T-helper 1 cell (primary cell): ENCODE measurements around the gene UBL3.

Experiments used
- DNase-seq, 5 donors: peaks; one replicate each; pipeline ENCODE4 v3.0.0-alpha.2; 2012 to 2020

UBL3 gene

DNA sequence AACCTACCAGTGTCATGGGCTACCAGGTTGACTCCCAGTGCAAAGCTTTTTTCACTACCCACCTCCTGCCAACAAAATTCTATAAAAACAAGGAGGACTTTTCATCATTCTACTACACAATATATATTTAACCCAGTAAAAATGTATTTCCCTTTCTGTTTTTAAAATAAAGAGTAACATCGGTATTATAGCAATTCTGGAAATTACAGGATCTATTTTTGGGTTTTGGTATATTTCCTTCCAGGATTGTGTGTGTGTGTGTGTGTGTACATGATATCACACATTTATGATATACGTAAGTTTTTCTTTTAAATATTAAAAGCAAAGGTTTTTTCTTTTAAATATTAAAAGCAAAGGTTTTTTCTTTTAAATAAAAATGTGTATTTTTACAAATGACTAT is 6.0 kb upstream of the UBL3 start:
- no peak for DNase-seq

DNA sequence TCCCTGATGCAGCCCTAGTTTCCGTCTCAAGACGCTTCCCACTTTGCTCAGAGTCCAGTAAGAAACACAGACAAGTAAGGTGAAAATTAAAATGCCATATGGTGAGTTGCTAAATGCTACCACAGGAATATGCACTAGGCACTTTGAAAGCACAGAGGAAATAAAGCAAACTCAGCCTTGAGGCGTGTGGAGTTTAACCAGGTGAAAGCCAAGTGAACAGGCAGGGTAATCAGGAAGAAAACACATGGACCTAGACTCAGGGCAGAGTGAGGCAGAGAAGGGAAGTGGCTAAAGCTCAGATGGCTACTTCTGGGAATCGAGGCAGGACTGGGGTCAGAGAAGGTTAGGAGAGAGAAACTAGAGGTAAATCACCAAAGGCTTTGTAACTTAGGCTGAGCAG is 5.4 kb upstream of the UBL3 start:
- DNase-seq, result no peak

DNA sequence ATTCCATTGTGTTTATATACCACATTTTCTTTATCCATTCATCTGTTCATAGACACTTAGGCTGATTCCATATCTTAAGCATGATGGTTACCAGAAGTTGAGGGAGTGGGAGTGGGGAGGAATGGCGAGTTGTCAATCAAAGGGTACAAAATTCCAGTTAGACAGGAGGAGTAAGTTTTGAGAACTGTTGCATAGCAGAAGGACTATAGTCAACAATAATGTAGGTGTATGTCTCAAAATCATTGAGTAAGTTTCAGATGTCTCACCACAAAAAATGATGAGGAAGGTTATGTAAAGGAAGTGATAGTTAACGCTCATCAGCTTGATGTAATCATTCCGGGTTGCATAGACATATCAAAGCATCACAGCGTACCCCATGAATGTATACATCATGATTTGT is 4.6 kb upstream of the UBL3 start:
- DNase-seq, result no peak

DNA sequence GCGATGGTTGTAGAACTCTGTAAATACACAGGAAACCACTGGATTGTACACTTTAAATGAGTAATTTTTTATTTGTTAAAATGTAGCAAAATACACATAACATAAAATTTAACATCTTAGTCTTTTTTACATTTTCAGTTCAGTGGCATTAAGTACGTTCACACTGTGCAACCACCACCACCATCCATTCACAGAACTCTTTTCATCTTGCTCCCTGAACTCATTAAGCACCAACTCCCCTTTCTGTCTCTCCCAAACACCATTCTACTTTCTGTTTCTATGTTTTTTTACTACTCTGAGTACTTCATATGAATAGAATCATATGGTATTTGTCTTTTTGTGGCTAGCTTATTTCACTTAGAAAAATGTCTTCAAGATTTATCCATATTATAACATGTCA is 2.7 kb upstream of the UBL3 start:
- no peak for DNase-seq

DNA sequence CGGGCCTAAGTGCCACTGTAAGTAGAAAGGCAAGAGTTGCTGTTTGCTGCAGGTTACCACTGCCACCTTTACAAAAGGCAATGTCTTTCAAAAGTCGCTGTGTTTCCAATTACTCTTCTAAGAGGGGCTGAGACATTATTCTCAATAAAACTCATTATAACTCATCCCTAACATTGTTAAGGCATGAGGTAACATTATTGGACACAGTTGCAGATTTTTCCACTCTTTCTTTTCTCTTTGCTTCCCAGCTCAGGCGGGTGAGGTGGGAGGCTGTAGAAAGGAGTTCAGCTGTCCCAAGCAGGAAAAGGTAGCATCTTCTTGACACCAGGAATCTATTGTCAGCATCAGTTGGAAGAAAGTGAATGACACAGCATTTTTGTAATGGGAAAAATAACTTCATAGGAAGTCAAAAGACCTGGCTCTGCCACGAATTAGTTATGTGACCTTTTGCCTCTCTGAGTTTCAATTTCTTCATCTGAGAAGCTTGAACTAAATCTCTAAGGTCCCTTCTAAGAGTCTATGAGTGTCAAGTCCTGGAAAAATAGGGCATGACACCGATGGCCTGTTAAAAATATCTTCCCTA is 2.1 kb upstream of the UBL3 start:
- no peak for DNase-seq

DNA sequence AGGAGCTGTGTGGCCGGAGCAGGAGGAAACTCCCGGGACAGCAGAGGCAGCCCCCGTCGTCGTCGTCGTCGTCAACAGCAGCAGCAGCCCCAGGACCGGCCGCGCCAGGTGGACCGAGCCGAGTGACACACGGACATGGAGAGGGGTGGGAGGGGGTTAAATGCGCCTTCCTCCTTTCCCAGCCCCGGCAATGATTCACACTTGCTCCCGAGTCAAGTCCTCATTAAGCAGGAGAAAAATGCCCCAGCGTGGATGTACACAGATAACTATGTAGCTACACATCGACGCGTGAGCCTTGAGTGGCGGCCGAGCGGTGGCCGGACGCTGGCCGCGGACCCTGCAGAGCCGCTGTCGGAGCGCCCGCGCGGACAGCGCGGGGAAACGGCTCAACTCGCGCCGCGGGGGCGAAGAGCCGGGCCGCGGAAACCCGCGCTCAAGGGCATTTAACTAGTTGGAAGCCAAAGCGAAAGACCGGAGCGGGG is 645 bp downstream of the UBL3 start:
- DNase-seq, result peak in 4 of 5 donors; percentile 9 to 25 (median 18)

DNA sequence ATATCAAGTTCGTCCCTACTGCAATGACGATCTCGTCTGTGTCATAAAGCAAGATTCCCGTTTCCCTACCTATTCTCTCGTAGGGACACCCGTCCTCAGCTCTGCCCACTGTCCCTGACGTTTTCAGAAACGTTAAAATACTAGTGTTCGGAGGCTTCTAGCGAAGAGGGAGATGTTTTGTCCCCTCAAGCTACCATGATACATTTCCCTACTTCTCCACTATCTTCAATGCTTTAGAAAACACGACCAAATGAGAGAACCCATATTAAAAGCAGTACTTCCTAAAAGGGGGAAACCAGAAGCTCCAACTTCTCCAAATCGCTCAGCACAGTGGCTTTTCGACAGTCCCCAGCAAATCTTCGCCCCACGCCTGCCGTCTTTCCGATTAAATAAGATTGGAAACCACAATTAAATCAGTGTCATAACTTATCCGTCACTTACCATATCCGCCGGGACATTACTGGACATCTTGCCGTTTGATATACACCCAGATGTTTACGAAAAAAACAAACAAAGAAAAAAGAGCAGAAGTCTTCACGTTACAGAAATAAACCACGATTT is 1.3 kb downstream of the UBL3 start:
- DNase-seq, result peak in 3 of 5 donors; percentile 10 to 31 (median 21)

DNA sequence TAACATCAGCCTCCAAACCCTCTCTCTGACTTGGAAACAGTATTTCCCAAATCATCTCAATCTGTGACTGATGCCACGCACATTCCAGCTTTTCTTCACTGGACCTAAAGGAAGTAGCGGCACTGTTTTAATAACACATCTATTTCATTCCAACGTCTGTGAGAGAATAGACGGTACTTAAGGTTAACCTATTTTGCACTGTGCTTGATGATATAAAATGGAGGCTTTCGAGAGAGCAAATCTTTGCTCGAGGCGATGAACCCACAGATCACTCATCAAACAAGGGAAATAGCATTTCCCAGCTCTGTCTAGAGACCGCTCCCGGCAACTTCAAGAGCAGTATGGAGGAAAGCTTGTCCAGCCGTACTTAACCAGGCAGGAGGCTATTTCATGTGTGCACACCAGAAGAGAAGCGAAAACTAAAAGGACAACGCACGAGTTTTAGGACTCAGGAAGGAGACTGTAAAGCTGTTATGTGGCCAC is 2.9 kb downstream of the UBL3 start:
- peak in 1 of 5 donors; percentile 8 for DNase-seq

DNA sequence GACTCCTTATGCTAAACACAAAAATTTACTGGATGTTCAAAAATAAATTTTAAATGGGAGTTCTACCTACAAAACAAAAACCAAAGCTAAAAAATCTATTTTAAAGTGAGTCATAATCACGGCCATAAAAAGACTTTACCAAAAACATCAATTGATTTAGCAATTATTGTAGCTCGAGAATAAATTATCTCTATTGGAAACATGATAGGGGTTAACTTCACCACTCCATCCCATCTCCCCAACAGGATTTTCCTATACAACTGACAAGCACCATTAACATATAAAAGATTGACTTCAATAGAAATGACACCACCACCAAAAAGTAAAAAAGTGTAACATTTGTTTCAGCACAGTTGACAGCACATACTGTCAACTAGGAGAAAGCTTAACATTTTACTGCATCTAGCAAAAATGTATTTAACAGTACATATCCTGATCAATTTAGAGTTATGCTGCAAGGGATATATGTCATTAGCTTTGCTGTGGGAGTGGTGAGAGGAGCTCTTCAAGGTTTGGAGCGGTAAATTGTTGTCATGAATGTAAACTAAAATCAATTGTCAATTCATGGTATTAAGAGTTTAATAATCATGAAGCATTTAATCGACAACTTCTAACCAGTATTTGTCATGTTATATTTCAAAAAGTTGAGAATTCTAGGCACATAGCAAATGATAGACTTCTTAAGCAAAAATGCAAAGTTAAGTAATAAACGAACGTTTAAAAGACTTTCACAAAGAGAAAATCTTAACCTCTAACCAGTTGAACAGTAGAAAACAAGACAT is 3.8 kb downstream of the UBL3 start:
- DNase-seq, result no peak

DNA sequence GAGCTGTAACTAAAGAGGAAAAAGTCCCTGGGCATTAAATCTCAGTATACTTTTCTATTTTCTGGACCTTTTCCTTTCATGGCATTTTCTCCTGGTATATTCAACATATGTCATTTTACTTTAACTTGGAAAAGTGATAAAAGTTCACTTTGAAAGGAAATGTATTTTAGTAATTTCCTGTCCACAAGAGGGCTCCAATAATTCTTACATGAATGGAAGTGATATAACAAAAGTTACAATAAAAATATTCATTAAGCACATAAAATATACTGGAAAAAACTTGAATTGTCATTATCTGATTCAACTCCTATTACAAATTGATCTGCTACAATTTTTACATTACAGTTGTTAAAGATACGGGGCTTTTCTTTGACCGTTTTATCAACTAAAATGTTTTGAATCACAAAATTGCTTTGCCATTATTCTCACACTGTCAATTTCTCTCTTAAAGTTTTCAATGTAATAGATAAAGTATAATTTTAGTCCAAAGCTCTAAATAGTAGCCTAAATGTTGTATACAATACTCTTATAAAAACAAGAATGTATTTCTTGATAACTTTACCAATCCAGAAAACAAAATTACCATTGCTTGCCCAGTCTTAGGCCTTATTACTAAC is 4.9 kb downstream of the UBL3 start:
- DNase-seq, result no peak

DNA sequence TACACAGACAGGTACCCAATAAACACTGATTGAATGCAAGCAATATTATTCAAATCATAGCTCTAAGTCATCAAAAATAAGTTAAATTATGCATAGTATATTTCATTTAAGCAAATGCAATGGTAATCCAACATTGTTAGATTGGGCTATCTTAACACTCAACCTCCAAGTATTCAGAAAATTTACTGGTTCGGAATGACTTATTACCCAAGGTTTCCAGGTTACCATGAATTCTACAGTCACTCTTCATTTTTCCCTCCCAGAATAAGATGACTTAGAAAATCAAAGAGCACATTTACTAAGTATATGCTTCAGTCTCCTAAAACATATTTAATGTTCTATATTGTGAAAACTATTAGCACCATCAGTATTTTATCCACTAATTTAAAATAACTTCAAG is 6.0 kb downstream of the UBL3 start:
- DNase-seq, result no peak

DNA sequence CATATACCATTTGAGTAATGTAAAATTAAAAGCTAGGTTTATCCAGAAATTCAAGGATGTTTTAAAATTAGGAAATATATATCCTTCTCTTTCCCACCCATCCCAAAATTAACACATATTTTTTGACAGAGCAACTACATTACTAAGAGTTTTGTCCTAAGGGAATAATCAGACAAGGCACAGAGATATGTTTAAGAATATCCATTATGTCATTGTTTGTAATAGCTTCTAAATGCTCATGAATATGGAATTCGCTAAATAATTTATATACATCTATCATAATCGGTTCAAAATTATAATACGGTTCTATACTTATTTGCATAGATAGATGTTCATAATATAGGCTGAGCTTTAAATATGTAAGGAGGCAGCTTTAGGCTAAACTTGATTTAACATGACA is 9.8 kb downstream of the UBL3 start:
- no peak for DNase-seq

DNA sequence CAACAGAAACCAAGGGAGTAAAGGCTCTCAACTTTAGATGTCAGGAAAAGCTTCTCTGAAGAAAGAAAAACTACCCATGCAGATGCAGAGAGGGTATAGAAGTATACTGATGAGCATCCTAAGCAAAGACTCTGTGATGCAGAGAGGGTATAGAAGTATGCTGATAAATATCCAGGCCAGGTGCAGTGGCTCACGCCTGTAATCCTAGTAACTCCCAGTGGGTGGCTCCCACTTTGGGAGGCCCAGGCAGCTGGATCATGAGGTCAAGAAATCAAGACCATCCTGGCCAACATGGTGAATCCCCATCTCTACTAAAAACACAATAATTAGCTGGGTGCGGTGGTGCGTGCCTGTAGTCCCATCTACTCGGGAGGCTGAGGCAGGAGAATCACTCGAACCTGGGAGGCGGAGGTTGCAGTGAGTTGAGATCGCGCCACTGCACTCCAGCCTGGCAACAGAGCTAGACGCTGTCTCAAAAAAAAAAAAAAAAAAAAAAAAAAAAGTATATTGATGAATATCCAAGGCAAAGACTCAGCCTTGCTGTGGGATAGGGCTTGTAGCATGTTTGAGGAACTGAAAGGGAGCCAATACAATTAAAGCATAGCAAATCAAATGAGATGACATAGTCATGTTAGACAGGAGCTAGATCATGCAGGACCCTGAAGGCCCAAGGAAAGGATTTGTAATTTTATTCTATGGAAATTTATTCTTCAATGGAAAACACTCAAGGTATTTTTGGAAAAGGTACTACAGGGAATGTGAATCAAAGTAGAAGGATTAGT is 14.9 kb downstream of the UBL3 start:
- no peak for DNase-seq

DNA sequence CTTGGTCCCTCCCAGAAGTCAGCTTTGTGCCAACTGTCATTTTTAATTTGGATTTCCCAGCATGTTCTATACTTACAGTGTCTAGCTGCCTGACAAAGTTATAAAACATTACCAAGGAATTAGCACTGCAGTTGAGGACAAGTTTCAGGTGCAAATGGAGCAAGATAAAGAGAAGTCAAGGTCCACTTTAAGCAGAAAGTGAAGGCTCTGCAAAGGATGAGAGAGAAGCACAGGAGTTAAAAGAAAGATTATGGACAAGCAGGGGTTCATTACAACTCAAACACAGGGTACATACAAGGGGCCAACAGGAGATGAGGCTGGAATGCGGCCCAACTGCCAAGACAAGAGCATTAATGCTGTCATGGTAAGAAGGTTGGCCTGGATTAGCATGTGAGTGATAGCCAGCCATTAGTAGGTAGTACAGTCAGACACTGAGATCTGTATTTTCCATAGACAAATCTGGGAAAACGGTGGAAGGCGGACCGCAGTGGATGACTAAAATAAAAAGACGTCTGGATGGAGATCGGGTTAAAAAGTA is 17.6 kb downstream of the UBL3 start:
- no peak for DNase-seq

DNA sequence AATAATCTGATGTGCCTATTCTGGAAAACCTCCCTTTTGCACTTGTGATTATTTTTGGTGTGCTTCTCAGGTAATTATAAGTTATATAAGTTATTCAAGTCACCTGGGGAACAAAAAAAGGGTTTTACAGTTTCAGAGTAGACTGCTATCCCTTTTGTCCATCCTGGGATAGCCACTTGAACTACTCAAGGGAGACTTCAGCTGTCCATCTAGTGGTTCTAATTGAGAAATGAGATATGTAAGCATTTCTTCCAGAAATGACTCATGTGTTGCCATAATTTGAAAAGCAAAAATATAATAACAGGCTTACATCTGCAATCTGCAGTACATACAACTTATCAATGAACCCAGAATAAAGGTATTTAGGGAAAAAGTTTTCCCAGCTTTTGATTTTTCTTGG is 20.4 kb downstream of the UBL3 start:
- no peak for DNase-seq

DNA sequence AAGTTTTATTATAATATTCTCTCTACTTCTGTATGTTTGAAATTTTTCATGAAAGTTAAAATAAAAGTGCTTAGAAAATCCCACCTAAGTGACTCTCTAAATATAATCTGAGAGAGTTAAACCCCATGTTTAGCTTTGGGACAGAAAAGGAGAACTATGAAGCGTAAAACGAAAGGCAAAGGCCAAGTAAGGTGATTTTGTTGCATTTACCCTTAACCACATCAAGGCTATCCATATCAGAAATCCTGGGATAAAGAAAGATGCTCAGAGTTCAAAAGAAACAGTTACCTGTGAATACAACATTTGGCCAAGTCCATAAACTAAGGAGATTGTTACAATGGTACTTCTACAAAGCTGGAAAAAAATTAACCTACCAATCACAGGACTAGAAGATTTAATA is 31.3 kb downstream of the UBL3 start:
- no peak for DNase-seq

DNA sequence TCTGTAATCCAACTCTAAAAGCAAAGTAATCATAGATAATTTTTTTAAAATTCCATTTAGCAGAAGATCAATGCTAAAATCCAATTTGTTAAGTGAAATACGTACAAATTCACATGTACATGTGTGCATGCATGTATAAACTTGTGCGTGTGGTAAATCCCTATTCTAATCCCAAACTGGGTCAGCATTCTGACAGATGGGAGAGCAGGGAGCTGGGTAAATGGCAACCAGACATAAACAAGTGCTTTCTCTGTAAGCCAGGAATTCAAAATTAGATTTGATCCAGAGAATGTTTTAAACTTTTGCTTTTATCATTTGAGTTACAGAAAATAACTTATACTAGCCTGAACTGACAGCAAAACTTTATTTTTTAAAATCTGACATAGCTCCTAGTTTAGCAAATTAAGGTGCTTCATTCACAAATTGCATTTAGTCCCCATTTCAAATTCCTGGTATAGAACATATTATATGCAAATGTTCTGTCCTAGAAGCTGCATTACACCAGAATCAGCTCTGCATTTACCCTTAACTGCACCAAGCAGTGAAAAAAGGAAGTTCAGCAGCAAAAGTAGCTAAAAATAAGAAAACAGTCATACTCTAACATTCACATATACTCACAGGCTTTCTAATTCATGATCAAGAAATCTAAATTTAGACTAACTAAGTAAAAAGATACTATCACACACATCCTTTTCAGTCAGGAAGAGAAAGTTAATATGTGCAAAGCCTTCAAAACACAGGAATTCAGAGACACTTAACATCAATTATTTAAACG is 32.6 kb downstream of the UBL3 start:
- no peak for DNase-seq

DNA sequence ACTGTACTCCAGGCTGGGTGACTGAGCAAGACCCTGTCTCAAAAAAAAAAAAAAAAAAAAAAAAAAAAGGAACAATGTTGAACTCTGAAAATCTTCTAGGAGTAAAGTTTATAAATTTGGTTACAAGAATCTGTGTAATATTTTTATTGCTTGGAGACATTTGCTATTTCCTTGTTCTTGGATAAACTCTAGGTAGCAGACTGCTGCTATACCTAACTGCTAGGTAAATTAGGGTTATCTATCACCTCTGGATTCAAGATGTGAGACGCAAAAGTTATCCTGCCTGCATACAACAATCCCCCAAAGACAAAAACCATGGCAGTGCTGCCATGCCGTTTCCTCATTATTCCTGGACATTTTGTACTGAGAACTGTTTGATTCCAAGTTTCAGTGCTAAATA is 33.7 kb downstream of the UBL3 start:
- DNase-seq, result no peak

DNA sequence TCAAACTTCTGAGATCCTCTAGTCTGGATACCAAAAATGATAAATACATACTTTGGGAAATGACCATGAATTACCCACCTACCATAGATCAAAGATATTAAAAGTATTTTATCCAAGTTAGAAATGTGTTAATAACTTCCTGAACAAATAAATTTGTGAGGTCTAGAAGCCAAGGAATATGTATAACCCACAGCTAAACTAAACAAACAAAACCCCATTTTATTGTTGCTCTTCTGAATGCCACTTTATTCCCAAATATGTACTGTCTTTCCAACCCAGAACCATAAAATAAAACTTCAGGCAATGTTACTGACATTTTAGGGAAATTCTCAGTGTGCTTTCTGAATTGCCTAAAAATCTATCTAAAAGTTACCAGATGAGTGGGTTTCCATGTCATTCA is 35.1 kb downstream of the UBL3 start:
- no peak for DNase-seq

DNA sequence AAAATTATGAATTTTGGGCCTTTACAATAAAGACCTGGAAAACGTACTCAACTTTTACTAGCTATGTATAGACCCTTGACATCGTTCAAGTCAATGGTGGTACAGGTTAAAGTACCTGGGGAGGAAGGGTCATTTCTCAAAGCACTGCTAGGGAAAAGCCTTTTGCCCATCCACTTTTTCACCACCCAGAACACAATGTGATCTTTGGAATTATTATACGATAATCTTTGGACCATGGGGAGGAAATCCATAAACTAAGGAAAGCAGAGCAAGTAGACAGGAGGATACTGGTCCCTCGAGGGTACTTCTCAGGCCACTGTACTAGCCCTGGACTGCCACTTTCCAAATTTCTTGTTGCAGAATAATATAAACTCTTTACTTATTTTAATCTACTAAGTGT is 39.5 kb downstream of the UBL3 start:
- no peak for DNase-seq

DNA sequence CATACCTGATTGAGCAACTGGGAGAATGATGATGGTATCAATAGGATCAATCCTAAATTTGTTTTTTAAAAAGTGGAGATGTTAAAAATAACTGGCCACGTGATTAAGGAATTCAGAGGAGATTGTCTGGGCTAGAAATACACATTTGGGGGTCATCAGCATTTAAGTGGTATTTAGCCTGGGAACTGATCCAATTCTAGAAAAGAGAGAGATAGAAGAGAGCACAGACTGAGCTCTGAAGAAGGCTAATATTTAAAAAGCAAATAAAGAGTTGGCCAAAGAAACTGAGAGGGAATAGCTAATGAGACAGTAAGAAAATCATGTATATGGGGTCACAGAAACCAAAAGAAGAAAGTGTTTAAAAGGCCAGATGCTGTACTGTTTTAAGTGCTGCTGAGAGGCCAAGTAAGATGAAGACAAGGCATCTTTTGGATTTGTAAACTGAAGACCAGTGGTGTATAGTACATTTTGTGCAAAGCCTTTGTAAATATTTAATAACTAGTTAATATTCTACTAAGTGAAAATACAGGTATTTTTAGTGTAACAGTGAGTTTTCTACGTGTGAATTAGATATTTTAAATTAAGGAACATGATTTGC is 40.2 kb downstream of the UBL3 start:
- no peak for DNase-seq
